ENCODE results near the gene NDUFB1.

- TF ChIP-seq CTCF (IDR thresholded peaks at IDR 0.05) (no peak), EZH2 (IDR thresholded peaks at IDR 0.05; ENCODE audit: borderline replicate concordance, insufficient read depth, low read depth, low read length, poor library complexity, severe bottlenecking) (no peak)
Measured at GRCh38 chr14:92121670-92122350, at the start of gene NDUFB1, which contains the start of gene CPSF2.

Data from B cell (primary cell).